Keratinocyte (primary cell): Measurements from ENCODE around the gene GSTA5. TPM values are rescaled to one million over a fixed set of nuclear protein-coding genes. Genes with fewer than 3 reads are reported as not detected.
"Not testable (repeated sequence)": the region's sequence is repeated elsewhere in the genome, so short reads cannot be mapped to it uniquely, and the experiment has no call there.

Experiments
- DNase-seq: peaks from one replicate; pipeline ENCODE4 v3.0.0-alpha.2; 2011; ENCODE audit warnings: low read depth, missing footprints, low spot score
- FAIRE-seq: peaks from 2 replicates; lab custom pipeline; 2011; peaks lifted over from hg19 to GRCh38; lab: Jason Lieb, UNC
- H2AFZ ChIP-seq: 2 replicates; pipeline ENCODE4 v1.6.0; 2012; ENCODE audit warnings: low read length, control low read depth, inconsistent platforms; ENCODE audit not compliant: control insufficient read depth
- H3K27ac ChIP-seq: 2 replicates; pipeline ENCODE4 v1.5.1; 2011; ENCODE audit warnings: low read length; ENCODE audit not compliant: control insufficient read depth, insufficient read depth
- H3K27me3 ChIP-seq: 3 replicates; pipeline ENCODE4 v1.6.0; 2011; ENCODE audit warnings: low read length; ENCODE audit not compliant: control insufficient read depth, insufficient read depth; ENCODE audit errors: extremely low read depth
- H3K36me3 ChIP-seq, 2 experiments: 2 replicates in 1 of 2; 3 replicates in 1 of 2; pipeline ENCODE4 v1.5.1; 2011; ENCODE audit warnings: low read length in 2 of 2, mild to moderate bottlenecking in 1 of 2; ENCODE audit not compliant: control insufficient read depth in 2 of 2, insufficient read depth in 2 of 2; ENCODE audit errors: extremely low read depth in 1 of 2
- H3K4me1 ChIP-seq: 3 replicates; pipeline ENCODE4 v1.5.1; 2011; ENCODE audit warnings: low read length; ENCODE audit not compliant: control insufficient read depth, insufficient read depth; ENCODE audit errors: extremely low read depth
- H3K4me2 ChIP-seq: 3 replicates; pipeline ENCODE4 v1.6.0; 2011; ENCODE audit warnings: low read depth, low read length; ENCODE audit not compliant: control insufficient read depth, insufficient read depth; ENCODE audit errors: extremely low read depth
- H3K4me3 ChIP-seq, 3 experiments: fragments of 200-600 bp in 1 of 3; sonication (generic) in 1 of 3; 2 replicates in 2 of 3; 3 replicates in 1 of 3; pipeline ENCODE4 v1.5.1; 2011 to 2016; ENCODE audit warnings: low read length in 3 of 3, mild to moderate bottlenecking in 3 of 3, control low read depth in 2 of 3, inconsistent platforms in 1 of 3, low read depth in 1 of 3, mixed read lengths in 1 of 3, mixed run types in 1 of 3, moderate library complexity in 1 of 3; ENCODE audit not compliant: control insufficient read depth in 2 of 3, insufficient read depth in 2 of 3; ENCODE audit errors: extremely low read depth in 1 of 3
- H3K79me2 ChIP-seq: 2 replicates; pipeline ENCODE4 v1.6.0; 2012; ENCODE audit warnings: low read length; ENCODE audit not compliant: control insufficient read depth, insufficient read depth
- H3K9ac ChIP-seq: 3 replicates; pipeline ENCODE4 v1.6.0; 2011; ENCODE audit warnings: low read length; ENCODE audit not compliant: control insufficient read depth, insufficient read depth; ENCODE audit errors: extremely low read depth
- H3K9me1 ChIP-seq: 3 replicates; pipeline ENCODE4 v1.6.0; 2011; ENCODE audit warnings: low read length; ENCODE audit not compliant: control insufficient read depth, insufficient read depth; ENCODE audit errors: extremely low read depth
- H3K9me3 ChIP-seq: 2 replicates; pipeline ENCODE4 v1.5.1; 2012; ENCODE audit warnings: low read depth, low read length; ENCODE audit not compliant: control insufficient read depth
- H4K20me1 ChIP-seq: 3 replicates; pipeline ENCODE4 v1.6.0; 2011; ENCODE audit warnings: low read length; ENCODE audit not compliant: control insufficient read depth, insufficient read depth; ENCODE audit errors: extremely low read depth
- EZH2 ChIP-seq: IDR thresholded peaks from one replicate; pipeline ENCODE4 v1.6.1; 2012; ENCODE audit warnings: inconsistent platforms, mild to moderate bottlenecking, low read length, moderate library complexity
- dilution Hi-C: fragments of 300-500 bp; cut with MboI; formaldehyde crosslinking; loops from one replicate; pipeline ENCODE4 v1.7.0; 2020; ENCODE audit warnings: low sequenced_read_pairs; ENCODE audit not compliant: extremely low pct_ligation_motif_present
- polyA plus RNA-seq, 5 experiments: library from polyadenylated mRNA; depleted of rRNA in 3 of 5; stranded (reverse) in 3 of 5; stranded (forward) in 1 of 5; unstranded in 1 of 5; fragments of >200 nt; gene quantifications; 1 replicate in 1 of 5; 2 replicates in 3 of 5; 3 replicates in 1 of 5; pipeline versions ENCODE4 v1.2.1 to v1.2.3, GENCODE V29; 2011 to 2012; ENCODE audit warnings: missing spikeins in 2 of 5, low read depth in 1 of 5, low replicate concordance in 1 of 5
- TF ChIP-seq, protein P1 (sequence below), 3 experiments: IDR thresholded peaks in 1 of 3; conservative IDR thresholded peaks in 1 of 3; optimal IDR thresholded peaks in 1 of 3; 2 replicates in 2 of 3; 3 replicates in 1 of 3; pipeline versions ENCODE3 to v1.5.1; 2011; ENCODE audit warnings: low read length in 3 of 3, mild to moderate bottlenecking in 3 of 3, moderate library complexity in 2 of 3, control low read depth in 1 of 3, inconsistent platforms in 1 of 3; ENCODE audit not compliant: insufficient read depth in 2 of 3; ENCODE audit errors: extremely low read depth in 1 of 3

GSTA5 gene
- polyA plus RNA-seq, 1 donor (not counting 4 experiments of a cell fraction or from before 2014, with no cell fraction given) = not detected

GRCh38 chr6:52808660-52809059 is 32.0 kb downstream of the GSTA5 start:
- Histone ChIP-seq H3K4me2 (no peak overlapping the region), H3K4me1 (no peaks in the 10 kb centered on the region), H3K27me3 (no peaks in the 10 kb centered on the region), H4K20me1 (no peaks in the 10 kb centered on the region), H3K9me3 (no peaks in the 10 kb centered on the region), H2AFZ (no peak overlapping the region), H3K9me1 (no peaks in the 10 kb centered on the region), H3K27ac (no peak overlapping the region), H3K9ac (no peak overlapping the region), H3K4me3 (no peak overlapping the region), H3K36me3 (no peaks in the 10 kb centered on the region), H3K79me2 (no peaks in the 10 kb centered on the region)
- dilution Hi-C loops = no loop called here
- no peak for FAIRE-seq
- TF ChIP-seq, protein P1, sequence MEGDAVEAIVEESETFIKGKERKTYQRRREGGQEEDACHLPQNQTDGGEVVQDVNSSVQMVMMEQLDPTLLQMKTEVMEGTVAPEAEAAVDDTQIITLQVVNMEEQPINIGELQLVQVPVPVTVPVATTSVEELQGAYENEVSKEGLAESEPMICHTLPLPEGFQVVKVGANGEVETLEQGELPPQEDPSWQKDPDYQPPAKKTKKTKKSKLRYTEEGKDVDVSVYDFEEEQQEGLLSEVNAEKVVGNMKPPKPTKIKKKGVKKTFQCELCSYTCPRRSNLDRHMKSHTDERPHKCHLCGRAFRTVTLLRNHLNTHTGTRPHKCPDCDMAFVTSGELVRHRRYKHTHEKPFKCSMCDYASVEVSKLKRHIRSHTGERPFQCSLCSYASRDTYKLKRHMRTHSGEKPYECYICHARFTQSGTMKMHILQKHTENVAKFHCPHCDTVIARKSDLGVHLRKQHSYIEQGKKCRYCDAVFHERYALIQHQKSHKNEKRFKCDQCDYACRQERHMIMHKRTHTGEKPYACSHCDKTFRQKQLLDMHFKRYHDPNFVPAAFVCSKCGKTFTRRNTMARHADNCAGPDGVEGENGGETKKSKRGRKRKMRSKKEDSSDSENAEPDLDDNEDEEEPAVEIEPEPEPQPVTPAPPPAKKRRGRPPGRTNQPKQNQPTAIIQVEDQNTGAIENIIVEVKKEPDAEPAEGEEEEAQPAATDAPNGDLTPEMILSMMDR (optimal IDR thresholded peaks at IDR 0.05 in 1 of 3, IDR thresholded peaks at IDR 0.05 in 1 of 3, conservative IDR thresholded peaks at IDR 0.05 in 1 of 3; ENCODE audit: extremely low read depth in 1 of 3, insufficient read depth in 2 of 3, low read length in 3 of 3) = no peak
- no peak for TF ChIP-seq EZH2
- DNase-seq = no peak

DNA sequence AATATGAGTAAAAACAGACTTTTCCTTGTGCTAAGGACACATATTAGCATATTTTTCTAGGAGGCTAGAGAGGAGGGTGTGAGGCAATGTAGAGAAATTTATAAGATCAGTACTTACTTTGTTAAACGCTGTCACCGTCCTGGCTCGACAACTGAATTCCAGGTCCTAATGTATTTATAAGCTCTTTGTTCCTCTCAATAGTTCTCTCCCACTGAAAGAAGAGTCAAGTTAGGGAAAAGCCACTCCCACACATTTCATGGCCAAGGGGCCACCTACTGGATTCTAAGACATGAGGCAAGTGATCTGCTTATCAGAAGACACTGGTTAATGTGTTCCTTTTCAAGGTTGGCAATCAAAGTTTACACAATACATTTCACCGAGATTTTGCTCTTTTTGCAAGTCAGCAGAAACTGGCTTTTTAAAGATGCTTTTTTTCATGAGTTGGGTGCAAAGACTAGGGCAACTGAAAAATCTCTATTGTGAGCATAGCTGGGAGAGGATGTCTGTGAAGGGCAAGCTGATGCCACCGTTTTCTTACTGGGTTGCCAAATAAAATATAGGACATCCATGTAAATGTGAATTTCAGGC is 36.9 kb downstream of the GSTA5 start, which contains the start of gene GSTA1:
GSTA1 (minus strand) TSS at position 149 of the 588 bp plus-strand sequence. CDS start 4,549 bp downstream, outside the sequence.
- dilution Hi-C loops, H2AFZ ChIP-seq: not testable (repeated sequence)

DNA sequence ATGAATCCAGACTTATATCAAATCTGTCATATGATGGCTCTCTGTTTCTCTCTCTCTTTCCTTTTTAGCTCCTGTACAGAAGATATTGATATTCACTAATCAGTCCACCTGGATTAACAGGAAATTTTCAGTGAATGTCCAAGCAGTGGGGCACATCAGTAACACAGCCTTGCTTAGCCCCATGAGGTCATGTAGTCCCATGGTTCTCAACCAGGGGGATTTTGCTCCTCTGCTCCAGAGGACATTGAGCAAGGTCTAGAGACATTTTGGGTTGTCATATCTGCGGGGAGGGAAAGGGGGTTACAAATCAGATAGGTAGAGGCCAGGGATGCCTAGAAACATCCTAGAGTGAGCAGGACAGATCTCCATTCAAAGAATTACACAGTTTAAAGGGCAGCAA is 37.8 kb downstream of the GSTA5 start:
- H3K27me3 ChIP-seq = peaks cover 4% of the 10 kb centered on the region
- TF ChIP-seq, protein P1 (optimal IDR thresholded peaks at IDR 0.05 in 1 of 3, IDR thresholded peaks at IDR 0.05 in 1 of 3, conservative IDR thresholded peaks at IDR 0.05 in 1 of 3; ENCODE audit: extremely low read depth in 1 of 3, insufficient read depth in 2 of 3, low read length in 3 of 3) = no peak
- TF ChIP-seq EZH2 = no peak
- H2AFZ ChIP-seq = no peak overlapping the region
- no peak for FAIRE-seq
- H3K4me3 ChIP-seq = no peak overlapping the region
- H3K9ac ChIP-seq = no peak overlapping the region
- DNase-seq = no peak
- no peak overlapping the region for H3K27ac ChIP-seq
- H3K9me3 ChIP-seq = no peaks in the 10 kb centered on the region
- no peak overlapping the region for H3K4me2 ChIP-seq
- dilution Hi-C loops = no loop called here
- H3K9me1 ChIP-seq = no peaks in the 10 kb centered on the region
- H3K36me3 ChIP-seq = no peaks in the 10 kb centered on the region
- no peaks in the 10 kb centered on the region for H3K79me2 ChIP-seq
- H3K4me1 ChIP-seq = no peaks in the 10 kb centered on the region
- no peaks in the 10 kb centered on the region for H4K20me1 ChIP-seq

More for the DNA sequence above, 36.9 kb downstream of the GSTA5 start, which contains the start of gene GSTA1:
- not testable (repeated sequence) for H3K9ac ChIP-seq, H3K36me3 ChIP-seq, FAIRE-seq, H3K4me2 ChIP-seq, H3K27me3 ChIP-seq, H3K9me3 ChIP-seq, H3K79me2 ChIP-seq, H4K20me1 ChIP-seq, H3K4me1 ChIP-seq, H3K9me1 ChIP-seq, H3K27ac ChIP-seq, DNase-seq, H3K4me3 ChIP-seq
